ENCODE data around the gene PTGER3. TPM values are rescaled to one million over a fixed set of nuclear protein-coding genes. Genes with fewer than 3 reads are reported as not detected.
A peak's percentile ranks its signal among the peaks of the same experiment; 100 is the strongest.

PTGER3 gene
- total and polyA plus RNA-seq, 2 experiments from 2014 or later = 0.45 to 1.6 TPM

- Histone ChIP-seq H4K20me1 (replicated peaks; ENCODE audit: insufficient read depth) (no peaks in the 10 kb centered on the region), H3K79me2 (replicated peaks; ENCODE audit: insufficient read depth) (no peaks in the 10 kb centered on the region), H3K4me1 (ENCODE audit: insufficient read depth) (peaks cover 9% of the 10 kb centered on the region; the same call in 1 of the 2 replicates), H3K36me3 (ENCODE audit: insufficient read depth) (no peaks in the 10 kb centered on the region), H3K27ac (ENCODE audit: low read depth) (no peak overlapping the region), H3K27me3 (ENCODE audit: insufficient read depth) (peaks cover 31% of the 10 kb centered on the region), H3F3A (replicated peaks; ENCODE audit: low read depth) (no peaks in the 10 kb centered on the region), H3K4me2 (no peak overlapping the region), H3K4me3 (no peak overlapping the region), H3K9me2 (ENCODE audit: insufficient read depth) (no peaks in the 10 kb centered on the region), H2AFZ (no peak overlapping the region)
- Mint-ChIP-seq H3K4me1 (peaks cover 7% of the 10 kb centered on the region; the same call in 2 of the 3 replicates), H3K27ac (no peak overlapping the region), H3K9me3 (no peaks in the 10 kb centered on the region; the same call in 2 of the 3 replicates), H3K27me3 (ENCODE audit: insufficient read depth, low read depth, poor library complexity) (peaks cover 29% of the 10 kb centered on the region), H3K4me3 (no peak overlapping the region), H3K36me3 (ENCODE audit: low read depth) (no peaks in the 10 kb centered on the region)
- DNase-seq (ENCODE audit: low spot score) (peak; percentile 86), ATAC-seq (peak; percentile 2; the same call in 2 of the 3 replicates)
- TF ChIP-seq, protein P1, sequence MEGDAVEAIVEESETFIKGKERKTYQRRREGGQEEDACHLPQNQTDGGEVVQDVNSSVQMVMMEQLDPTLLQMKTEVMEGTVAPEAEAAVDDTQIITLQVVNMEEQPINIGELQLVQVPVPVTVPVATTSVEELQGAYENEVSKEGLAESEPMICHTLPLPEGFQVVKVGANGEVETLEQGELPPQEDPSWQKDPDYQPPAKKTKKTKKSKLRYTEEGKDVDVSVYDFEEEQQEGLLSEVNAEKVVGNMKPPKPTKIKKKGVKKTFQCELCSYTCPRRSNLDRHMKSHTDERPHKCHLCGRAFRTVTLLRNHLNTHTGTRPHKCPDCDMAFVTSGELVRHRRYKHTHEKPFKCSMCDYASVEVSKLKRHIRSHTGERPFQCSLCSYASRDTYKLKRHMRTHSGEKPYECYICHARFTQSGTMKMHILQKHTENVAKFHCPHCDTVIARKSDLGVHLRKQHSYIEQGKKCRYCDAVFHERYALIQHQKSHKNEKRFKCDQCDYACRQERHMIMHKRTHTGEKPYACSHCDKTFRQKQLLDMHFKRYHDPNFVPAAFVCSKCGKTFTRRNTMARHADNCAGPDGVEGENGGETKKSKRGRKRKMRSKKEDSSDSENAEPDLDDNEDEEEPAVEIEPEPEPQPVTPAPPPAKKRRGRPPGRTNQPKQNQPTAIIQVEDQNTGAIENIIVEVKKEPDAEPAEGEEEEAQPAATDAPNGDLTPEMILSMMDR (conservative IDR thresholded peaks at IDR 0.05; ENCODE audit: low read depth in 2 of 2) = peak; percentile 80 to 81
- TF ChIP-seq STAT1 (IDR thresholded peaks at IDR 0.05; ENCODE audit: unreplicated experiment) = no peak
Measured at GRCh38 chr1:71049951-71050598, 2.5 kb upstream of the PTGER3 start.

DNA sequence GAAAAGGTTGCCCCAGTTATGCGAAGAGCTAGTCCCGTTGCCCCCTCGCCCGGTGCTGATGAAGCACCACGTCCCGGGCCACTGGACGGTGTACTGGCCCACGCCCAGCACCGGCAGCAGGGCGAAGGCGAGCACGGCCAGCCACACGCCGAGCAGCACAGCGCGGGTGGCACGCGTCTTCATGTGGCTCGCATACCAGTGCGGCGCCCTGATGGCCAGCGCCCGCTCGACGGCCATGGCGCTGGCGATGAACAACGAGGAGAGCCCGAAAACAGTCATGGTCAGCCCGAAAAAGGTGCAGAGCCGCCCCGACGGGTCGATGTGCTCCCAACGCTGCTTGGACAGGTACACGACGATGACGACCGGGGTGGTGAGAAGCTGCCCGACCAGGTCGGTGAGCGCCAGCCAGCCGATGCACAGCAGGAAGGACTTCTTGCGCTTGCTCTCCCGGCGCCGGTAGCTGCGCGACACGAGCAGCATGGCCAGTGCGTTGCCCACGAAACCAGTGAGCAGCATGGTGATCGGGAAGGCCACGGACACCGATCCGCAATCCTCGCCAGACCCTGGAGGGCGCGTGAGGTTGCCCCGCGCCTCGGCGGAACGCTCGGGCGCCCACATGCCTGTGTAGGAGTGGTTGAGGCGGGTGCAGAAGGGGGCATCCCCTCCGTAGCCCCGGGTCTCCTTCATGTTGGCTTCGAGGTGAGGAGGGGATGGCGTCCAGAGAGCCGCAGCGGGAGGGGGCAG is 553 bp downstream of the PTGER3 start:
- peak overlapping the region; percentile 75 for H3K4me3 Mint-ChIP-seq
- ATAC-seq = peak; percentile 55

More for the DNA sequence above, 553 bp downstream of the PTGER3 start:
- Histone ChIP-seq H3K9me2 (ENCODE audit: insufficient read depth) (no peaks in the 10 kb centered on the region), H2AFZ (peak overlapping the region; percentile 97), H3K79me2 (replicated peaks; ENCODE audit: insufficient read depth) (no peaks in the 10 kb centered on the region), H3F3A (replicated peaks; ENCODE audit: low read depth) (no peaks in the 10 kb centered on the region), H3K27ac (ENCODE audit: low read depth) (no peak overlapping the region), H3K27me3 (ENCODE audit: insufficient read depth) (peaks cover 31% of the 10 kb centered on the region), H3K36me3 (ENCODE audit: insufficient read depth) (no peaks in the 10 kb centered on the region), H3K4me2 (peak overlapping the region; percentile 89), H3K4me1 (ENCODE audit: insufficient read depth) (peaks cover 9% of the 10 kb centered on the region; the same call in 1 of the 2 replicates), H3K4me3 (peak overlapping the region; percentile 69), H4K20me1 (replicated peaks; ENCODE audit: insufficient read depth) (no peaks in the 10 kb centered on the region)
- peak; percentile 51 for DNase-seq (ENCODE audit: low spot score)
- H3K36me3 Mint-ChIP-seq (ENCODE audit: low read depth) = no peaks in the 10 kb centered on the region
- no peaks in the 10 kb centered on the region; the same call in 2 of the 3 replicates for H3K9me3 Mint-ChIP-seq
- H3K27ac Mint-ChIP-seq = no peak overlapping the region
- peaks cover 7% of the 10 kb centered on the region; the same call in 2 of the 3 replicates for H3K4me1 Mint-ChIP-seq
- peaks cover 25% of the 10 kb centered on the region for H3K27me3 Mint-ChIP-seq (ENCODE audit: insufficient read depth, low read depth, poor library complexity)
- peak; percentile 48 for TF ChIP-seq EZH2 (IDR thresholded peaks at IDR 0.05; ENCODE audit: low read depth, unreplicated experiment)
- TF ChIP-seq ZNF462 (CRISPR knock-in tag; IDR thresholded peaks at IDR 0.05) = no peak

Measured in GM23338 (cell line).